Loucy (cell line): ENCODE data around the gene KCNQ2.

Source experiments
- H2AFZ ChIP-seq: fragments of 200-600 bp; sonication (generic); 2 replicates; pipeline ENCODE4 v1.6.0; 2016; ENCODE audit warnings: antibody characterized with exemption, mild to moderate bottlenecking, low read length, moderate library complexity
- H3F3A ChIP-seq: fragments of 200-600 bp; 2 replicates; pipeline ENCODE4 v1.6.0; 2016; ENCODE audit warnings: antibody characterized with exemption, low read depth, mild to moderate bottlenecking
- H3K27me3 ChIP-seq: fragments of 200-600 bp; sonication (generic); 2 replicates; pipeline ENCODE4 v1.6.1; 2014; ENCODE audit warnings: low read length, mild to moderate bottlenecking; ENCODE audit not compliant: insufficient read depth, poor library complexity, severe bottlenecking
- H3K36me3 ChIP-seq: fragments of 200-600 bp; sonication (generic); 2 replicates; pipeline ENCODE4 v1.6.1; 2016; ENCODE audit warnings: low read length; ENCODE audit not compliant: insufficient read depth
- H3K4me1 ChIP-seq: fragments of 200-600 bp; sonication (generic); 2 replicates; pipeline ENCODE4 v1.5.1; 2014; ENCODE audit warnings: low read length, mild to moderate bottlenecking; ENCODE audit not compliant: insufficient read depth, poor library complexity, severe bottlenecking
- H3K4me2 ChIP-seq: fragments of 200-600 bp; sonication (generic); 2 replicates; pipeline ENCODE4 v1.6.0; 2014; ENCODE audit warnings: antibody characterized with exemption, low read length, low read depth, mild to moderate bottlenecking; ENCODE audit not compliant: poor library complexity, severe bottlenecking
- H3K4me3 ChIP-seq: fragments of 200-600 bp; sonication (generic); 2 replicates; pipeline ENCODE4 v1.5.1; 2014; ENCODE audit warnings: low read length, mild to moderate bottlenecking, mixed read lengths; ENCODE audit not compliant: poor library complexity, severe bottlenecking
- H3K79me2 ChIP-seq: fragments of 200-600 bp; sonication (generic); 2 replicates; pipeline ENCODE4 v1.6.1; 2014; ENCODE audit warnings: low read length; ENCODE audit not compliant: insufficient read depth
- H3K9ac ChIP-seq: fragments of 200-600 bp; sonication (generic); 2 replicates; pipeline ENCODE4 v1.6.0; 2014; ENCODE audit warnings: mild to moderate bottlenecking, low read depth, low read length, moderate library complexity; ENCODE audit not compliant: poor library complexity, severe bottlenecking
- H3K9me2 ChIP-seq: fragments of 200-600 bp; sonication (generic); replicated peaks from 2 replicates; pipeline ENCODE4 v1.6.1; 2016; ENCODE audit warnings: low read depth, low read length, mixed read lengths
- H3K9me3 ChIP-seq: fragments of 200-600 bp; sonication (generic); 2 replicates; pipeline ENCODE4 v1.6.1; 2014; ENCODE audit warnings: mild to moderate bottlenecking, antibody characterized with exemption, low read length, low read depth; ENCODE audit not compliant: insufficient read depth
- H4K20me1 ChIP-seq: fragments of 200-600 bp; sonication (generic); 2 replicates; pipeline ENCODE4 v1.6.0; 2014; ENCODE audit warnings: antibody characterized with exemption, low read length, mild to moderate bottlenecking; ENCODE audit not compliant: insufficient read depth, poor library complexity, severe bottlenecking
- CTCF ChIP-seq: fragments of 200-600 bp; sonication (generic); conservative IDR thresholded peaks from 2 replicates; pipeline ENCODE4 v1.5.1; 2014; ENCODE audit warnings: mild to moderate bottlenecking, antibody characterized with exemption, low read length
- EZH2phosphoT487 ChIP-seq: fragments of 200-600 bp; IDR thresholded peaks from 2 replicates; pipeline ENCODE4 v1.6.1; 2018; ENCODE audit warnings: antibody characterized with exemption, mild to moderate bottlenecking, moderate library complexity, borderline replicate concordance

KCNQ2 gene

GRCh38 chr20:63493563-63494020 lies 21.1 kb upstream of the KCNQ2 start:
- no peak overlapping the region for H2AFZ ChIP-seq
- H3K36me3 ChIP-seq = no peaks in the 10 kb centered on the region
- no peaks in the 10 kb centered on the region for H4K20me1 ChIP-seq
- H3K4me1 ChIP-seq = no peaks in the 10 kb centered on the region
- no peaks in the 10 kb centered on the region for H3K9me2 ChIP-seq
- H3K27me3 ChIP-seq = no peaks in the 10 kb centered on the region
- no peak overlapping the region for H3K4me2 ChIP-seq
- no peak for TF ChIP-seq EZH2phosphoT487
- TF ChIP-seq CTCF = no peak
- no peaks in the 10 kb centered on the region for H3F3A ChIP-seq
- no peaks in the 10 kb centered on the region for H3K9me3 ChIP-seq
- H3K9ac ChIP-seq = no peak overlapping the region
- no peak overlapping the region for H3K4me3 ChIP-seq
- H3K79me2 ChIP-seq = no peaks in the 10 kb centered on the region

- Histone ChIP-seq H3F3A (no peaks in the 10 kb centered on the region), H3K4me2 (no peak overlapping the region), H3K36me3 (no peaks in the 10 kb centered on the region), H3K9me2 (no peaks in the 10 kb centered on the region), H3K9ac (no peak overlapping the region), H3K4me3 (no peak overlapping the region), H3K9me3 (no peaks in the 10 kb centered on the region), H3K27me3 (no peaks in the 10 kb centered on the region), H3K79me2 (no peaks in the 10 kb centered on the region), H3K4me1 (no peaks in the 10 kb centered on the region), H2AFZ (no peak overlapping the region), H4K20me1 (no peaks in the 10 kb centered on the region)
- TF ChIP-seq EZH2phosphoT487 (no peak), CTCF (no peak)
These were observed 20.5 kb upstream of the KCNQ2 start for GRCh38 chr20:63492982-63493381.

GRCh38 chr20:63492518-63492917 lies 20.1 kb upstream of the KCNQ2 start:
- H3K27me3 ChIP-seq = no peaks in the 10 kb centered on the region
- no peaks in the 10 kb centered on the region for H3K36me3 ChIP-seq

More at GRCh38 chr20:63492518-63492917, 20.1 kb upstream of the KCNQ2 start:
- Histone ChIP-seq H3K9me3 (no peaks in the 10 kb centered on the region), H3F3A (no peaks in the 10 kb centered on the region), H3K79me2 (no peaks in the 10 kb centered on the region), H3K9ac (no peak overlapping the region), H3K4me1 (no peaks in the 10 kb centered on the region), H4K20me1 (no peaks in the 10 kb centered on the region), H2AFZ (no peak overlapping the region), H3K9me2 (no peaks in the 10 kb centered on the region), H3K4me3 (no peak overlapping the region), H3K4me2 (no peak overlapping the region)
- TF ChIP-seq EZH2phosphoT487 (no peak), CTCF (no peak)
